ENCODE measurements around the gene NBDY. TPM values are rescaled to one million over a fixed set of nuclear protein-coding genes. Genes with fewer than 3 reads are reported as not detected.
A peak's percentile ranks its signal among the peaks of the same experiment; 100 is the strongest.

Gene NBDY
- total RNA-seq, 1 experiment from 2014 or later = 44.7 TPM

- TF ChIP-seq IRF2 (CRISPR knock-in tag; IDR thresholded peaks at IDR 0.05; ENCODE audit: borderline replicate concordance, low read depth) = no peak
- 0 out of 2 replicates have a peak, but pooled peaks have one; percentile 32 for TF ChIP-seq CTCF (IDR thresholded peaks at IDR 0.05)
- Mint-ChIP-seq H3K27me3 (ENCODE audit: low read depth) (no peaks in the 10 kb centered on the region), H3K27ac (no peak overlapping the region), H3K9me3 (no peaks in the 10 kb centered on the region), H3K4me1 (peaks cover 7% of the 10 kb centered on the region), H3K4me3 (no peak overlapping the region), H3K36me3 (peaks cover 34% of the 10 kb centered on the region)
- POLR2A ChIA-PET = interaction anchor here (0.7 kb wide), 1 partner anchor 873 kb away, joined by 5 read pairs; no protein-coding TSS in a partner anchor
- CTCF ChIA-PET = no interaction called here
- peak; percentile 39 for DNase-seq (ENCODE audit: low spot score)
- ATAC-seq = no peak
These were observed 4.5 kb downstream of the NBDY start for GRCh38 chrX:56733459-56734046.

GRCh38 chrX:56736219-56736618 lies 7.2 kb downstream of the NBDY start:
- ChIA-PET CTCF (no interaction called here), POLR2A (no interaction called here)
- no peak for DNase-seq (ENCODE audit: low spot score)
- Mint-ChIP-seq H3K4me3 (no peak overlapping the region), H3K9me3 (peaks cover 5% of the 10 kb centered on the region), H3K36me3 (peaks cover 48% of the 10 kb centered on the region), H3K27ac (no peak overlapping the region), H3K27me3 (ENCODE audit: low read depth) (no peaks in the 10 kb centered on the region), H3K4me1 (peaks cover 7% of the 10 kb centered on the region)
- TF ChIP-seq E2F1 (CRISPR knock-in tag; IDR thresholded peaks at IDR 0.05) (no peak), NR1H2 (CRISPR knock-in tag; IDR thresholded peaks at IDR 0.05) (no peak), ZNF317 (CRISPR knock-in tag; IDR thresholded peaks at IDR 0.05; ENCODE audit: borderline replicate concordance, low read depth) (no peak), ERG (CRISPR knock-in tag; IDR thresholded peaks at IDR 0.05) (no peak)
- no peak for ATAC-seq

- ChIA-PET CTCF (no interaction called here), POLR2A (no interaction called here)
- ATAC-seq = no peak
- Mint-ChIP-seq H3K9me3 (peaks cover 14% of the 10 kb centered on the region), H3K27ac (no peak overlapping the region), H3K4me3 (no peak overlapping the region), H3K27me3 (ENCODE audit: low read depth) (no peaks in the 10 kb centered on the region), H3K4me1 (0 out of 2 replicates have a peak, but pooled peaks cover under 1% of the 10 kb centered on the region), H3K36me3 (peaks cover 63% of the 10 kb centered on the region)
- TF ChIP-seq ZMAT4 (CRISPR knock-in tag; IDR thresholded peaks at IDR 0.05) (no peak), SP1 (CRISPR knock-in tag; conservative IDR thresholded peaks at IDR 0.05) (no peak)
- no peak for DNase-seq (ENCODE audit: low spot score)
These were observed 9.6 kb downstream of the NBDY start for GRCh38 chrX:56738670-56739069.

GRCh38 chrX:56744996-56745395 lies 16.0 kb downstream of the NBDY start:
- Mint-ChIP-seq H3K27me3 (ENCODE audit: low read depth) (no peaks in the 10 kb centered on the region), H3K27ac (no peak overlapping the region), H3K36me3 (peaks cover 48% of the 10 kb centered on the region), H3K9me3 (peaks cover 24% of the 10 kb centered on the region), H3K4me1 (peaks cover 15% of the 10 kb centered on the region), H3K4me3 (no peak overlapping the region)
- TF ChIP-seq ZNF396 (CRISPR knock-in tag; IDR thresholded peaks at IDR 0.05; ENCODE audit: borderline replicate concordance) (no peak), NR1H2 (CRISPR knock-in tag; IDR thresholded peaks at IDR 0.05) (no peak)
- CTCF ChIA-PET = no interaction called here
- POLR2A ChIA-PET = no interaction called here
- DNase-seq (ENCODE audit: low spot score) (no peak), ATAC-seq (no peak)

- Mint-ChIP-seq H3K4me3 (no peak overlapping the region), H3K27ac (no peak overlapping the region), H3K9me3 (peaks cover 11% of the 10 kb centered on the region), H3K27me3 (ENCODE audit: low read depth) (no peaks in the 10 kb centered on the region), H3K36me3 (peaks cover 29% of the 10 kb centered on the region), H3K4me1 (peaks cover 15% of the 10 kb centered on the region)
- ChIA-PET CTCF (no interaction called here), POLR2A (interaction anchor here (0.5 kb wide), 1 partner anchor 457 kb away, joined by 3 read pairs; no protein-coding TSS in a partner anchor)
- no peak for DNase-seq (ENCODE audit: low spot score)
- no peak for ATAC-seq
- TF ChIP-seq ATF3 (CRISPR knock-in tag; conservative IDR thresholded peaks at IDR 0.05) = no peak
- TF ChIP-seq ZMAT4 (CRISPR knock-in tag; IDR thresholded peaks at IDR 0.05) = no peak
- no peak for TF ChIP-seq CBFB (CRISPR knock-in tag; IDR thresholded peaks at IDR 0.05; ENCODE audit: low read depth)
- no peak for TF ChIP-seq JAZF1 (CRISPR knock-in tag; IDR thresholded peaks at IDR 0.05)
- no peak for TF ChIP-seq ESRRA (CRISPR knock-in tag; IDR thresholded peaks at IDR 0.05; ENCODE audit: borderline replicate concordance)
- no peak for TF ChIP-seq ZNF263 (CRISPR knock-in tag; IDR thresholded peaks at IDR 0.05; ENCODE audit: low read depth)
- TF ChIP-seq FOXJ3 (CRISPR knock-in tag; IDR thresholded peaks at IDR 0.05; ENCODE audit: borderline replicate concordance) = no peak
- no peak for TF ChIP-seq ZNF671 (CRISPR knock-in tag; IDR thresholded peaks at IDR 0.05)
- no peak for TF ChIP-seq FOXK1 (CRISPR knock-in tag; IDR thresholded peaks at IDR 0.05)
- TF ChIP-seq ZBTB43 (CRISPR knock-in tag; IDR thresholded peaks at IDR 0.05) = no peak
- TF ChIP-seq ZNF317 (CRISPR knock-in tag; IDR thresholded peaks at IDR 0.05; ENCODE audit: borderline replicate concordance, low read depth) = no peak
These were observed 18.0 kb downstream of the NBDY start for GRCh38 chrX:56746996-56747395.
